GM23338 (cell line): ENCODE data around the gene TBC1D12. TPM values are rescaled to one million over a fixed set of nuclear protein-coding genes. Genes with fewer than 3 reads are reported as not detected.

Experiments used
- ATAC-seq: fragments of 200-7000 bp; cut with Tn5 transposase; 3 replicates; pipeline ENCODE4 v1.9.1; 2020
- DNase-seq: peaks from one replicate; pipeline ENCODE4 v3.0.0-alpha.2; 2015; ENCODE audit warnings: low spot score
- H2AFZ ChIP-seq: fragments of 200-600 bp; sonication (generic); 2 replicates; pipeline ENCODE4 v1.8.0; 2016; ENCODE audit warnings: antibody characterized with exemption, mild to moderate bottlenecking, moderate library complexity
- H3F3A ChIP-seq: fragments of 200-600 bp; sonication (generic); replicated peaks from 2 replicates; pipeline ENCODE4 v1.8.0; 2017; ENCODE audit warnings: antibody characterized with exemption, mixed run types, low read depth
- H3K27ac ChIP-seq: fragments of 200-600 bp; sonication (generic); 2 replicates; pipeline ENCODE4 v1.6.1; 2016; ENCODE audit warnings: low read depth
- H3K27me3 ChIP-seq: fragments of 200-600 bp; sonication (generic); 2 replicates; pipeline ENCODE4 v1.8.0; 2016; ENCODE audit warnings: mild to moderate bottlenecking, mixed run types, moderate library complexity; ENCODE audit not compliant: insufficient read depth
- H3K36me3 ChIP-seq: fragments of 200-600 bp; sonication (generic); 2 replicates; pipeline ENCODE4 v1.8.0; 2016; ENCODE audit warnings: mild to moderate bottlenecking; ENCODE audit not compliant: insufficient read depth
- H3K4me1 ChIP-seq: fragments of 200-600 bp; sonication (generic); 2 replicates; pipeline ENCODE4 v1.8.0; 2016; ENCODE audit warnings: mild to moderate bottlenecking, moderate library complexity; ENCODE audit not compliant: insufficient read depth
- H3K4me2 ChIP-seq: fragments of 200-600 bp; sonication (generic); 2 replicates; pipeline ENCODE4 v1.7.1; 2017; ENCODE audit warnings: mixed run types
- H3K4me3 ChIP-seq: fragments of 200-600 bp; sonication (generic); 2 replicates; pipeline ENCODE4 v1.6.1; 2016; ENCODE audit warnings: mixed run types
- H3K79me2 ChIP-seq: fragments of 200-600 bp; sonication (generic); replicated peaks from 2 replicates; pipeline ENCODE4 v1.8.0; 2017; ENCODE audit warnings: mild to moderate bottlenecking; ENCODE audit not compliant: insufficient read depth
- H3K9me2 ChIP-seq: fragments of 200-600 bp; sonication (generic); 2 replicates; pipeline ENCODE4 v1.8.0; 2017; ENCODE audit not compliant: insufficient read depth
- H4K20me1 ChIP-seq: fragments of 200-600 bp; sonication (generic); replicated peaks from 2 replicates; pipeline ENCODE4 v1.8.0; 2017; ENCODE audit warnings: mild to moderate bottlenecking; ENCODE audit not compliant: insufficient read depth
- H3K27ac Mint-ChIP-seq: 2 replicates; pipeline ENCODE4 v1.8.0; 2020; ENCODE audit warnings: inconsistent platforms, mild to moderate bottlenecking, moderate library complexity, mixed read lengths
- H3K27me3 Mint-ChIP-seq: 3 replicates; pipeline ENCODE4 v1.8.0; 2022; ENCODE audit warnings: low read depth, mild to moderate bottlenecking, moderate library complexity, mixed read lengths, inconsistent platforms; ENCODE audit not compliant: insufficient read depth, poor library complexity
- H3K36me3 Mint-ChIP-seq: 3 replicates; pipeline ENCODE4 v1.8.0; 2021; ENCODE audit warnings: low read depth, mild to moderate bottlenecking, inconsistent platforms, moderate library complexity, mixed read lengths
- H3K4me1 Mint-ChIP-seq: 3 replicates; pipeline ENCODE4 v1.8.0; 2020; ENCODE audit warnings: mild to moderate bottlenecking, inconsistent platforms, mixed read lengths
- H3K4me3 Mint-ChIP-seq: 3 replicates; pipeline ENCODE4 v1.8.0; 2021; ENCODE audit warnings: moderate library complexity, mild to moderate bottlenecking, inconsistent platforms, mixed read lengths
- H3K9me3 Mint-ChIP-seq: 3 replicates; pipeline ENCODE4 v1.8.0; 2020; ENCODE audit warnings: moderate library complexity, mild to moderate bottlenecking, inconsistent platforms, mixed read lengths
- JUNB ChIP-seq: IDR thresholded peaks from one replicate; pipeline ENCODE4 v1.6.1; 2016; ENCODE audit warnings: antibody characterized with exemption; ENCODE audit not compliant: unreplicated experiment
- NANOG ChIP-seq: IDR thresholded peaks from 2 replicates; pipeline ENCODE4 v1.6.1; 2016; ENCODE audit warnings: antibody characterized with exemption, borderline replicate concordance
- POLR2AphosphoS5 ChIP-seq: IDR thresholded peaks from 2 replicates; pipeline ENCODE4 v1.6.1; 2016; ENCODE audit warnings: antibody characterized with exemption, low read depth
- REST ChIP-seq: IDR thresholded peaks from one replicate; pipeline ENCODE4 v1.6.1; 2018; ENCODE audit warnings: antibody characterized with exemption; ENCODE audit not compliant: unreplicated experiment
- ZNF114 ChIP-seq: fragments of 250-450 bp; sonication (Bioruptor Pico); IDR thresholded peaks from 2 replicates; pipeline ENCODE4 v1.5.0; 2020; ENCODE audit warnings: mild to moderate bottlenecking, moderate library complexity
- ZNF331 ChIP-seq: fragments of 250-450 bp; sonication (Bioruptor Pico); IDR thresholded peaks from 2 replicates; pipeline ENCODE4 v1.5.0; 2020; ENCODE audit warnings: low read depth, mild to moderate bottlenecking, moderate library complexity
- ZNF462 ChIP-seq: fragments of 250-450 bp; sonication (Bioruptor Pico); IDR thresholded peaks from 2 replicates; pipeline ENCODE4 v1.5.0; 2020; ENCODE audit warnings: mild to moderate bottlenecking, moderate library complexity
- polyA plus RNA-seq: library from polyadenylated mRNA; unstranded; fragments of >200 nt; fragmentation: Nextera tagmentation; extraction: Ambion mirVana; gene quantifications from 2 replicates; pipeline ENCODE4 v1.2.1, GENCODE V29; 2016
- total RNA-seq: library from RNA; depleted of rRNA; stranded (reverse); fragments of >200 nt; shearing (Covaris generic); gene quantifications from 2 replicates; pipeline ENCODE4 v1.2.3, GENCODE V29; 2014

The TBC1D12 gene
- total and polyA plus RNA-seq, 2 experiments from 2014 or later, result 2.3 to 3.6 TPM

- Mint-ChIP-seq H3K36me3 (no peaks in the 10 kb centered on the region), H3K27ac (no peak overlapping the region), H3K27me3 (peaks cover 1% of the 10 kb centered on the region), H3K9me3 (no peaks in the 10 kb centered on the region; the same call in 2 of the 3 replicates), H3K4me1 (no peaks in the 10 kb centered on the region), H3K4me3 (no peak overlapping the region)
- no peaks in the 10 kb centered on the region for H3K79me2 ChIP-seq
- no peak overlapping the region for H3K27ac ChIP-seq
- H3K27me3 ChIP-seq, result no peaks in the 10 kb centered on the region
- TF ChIP-seq NANOG (no peak), JUNB (no peak), ZNF114 (CRISPR knock-in tag) (no peak), REST (no peak), POLR2AphosphoS5 (no peak), ZNF331 (CRISPR knock-in tag) (no peak), ZNF462 (CRISPR knock-in tag) (no peak)
- ATAC-seq (no peak), DNase-seq (no peak)
- H2AFZ ChIP-seq, result no peak overlapping the region
- H3K4me3 ChIP-seq, result no peak overlapping the region
- H4K20me1 ChIP-seq, result no peaks in the 10 kb centered on the region
- no peaks in the 10 kb centered on the region for H3K4me1 ChIP-seq
- H3K9me2 ChIP-seq, result no peaks in the 10 kb centered on the region
- no peak overlapping the region for H3K4me2 ChIP-seq
- H3K36me3 ChIP-seq, result no peaks in the 10 kb centered on the region
- H3F3A ChIP-seq, result no peaks in the 10 kb centered on the region
These were observed 15.0 kb downstream of the TBC1D12 start for GRCh38 chr10:94417321-94417720.
